HG02884 (cell line): Measurements from ENCODE around the gene RAPGEF3.

Source experiments
- ATAC-seq: cut with Tn5 transposase; IDR thresholded peaks from one replicate; pipeline ENCODE4 v1.9.1; 2021; ENCODE audit warnings: mild to moderate bottlenecking, moderate library complexity; ENCODE audit not compliant: unreplicated experiment

RAPGEF3 gene

DNA sequence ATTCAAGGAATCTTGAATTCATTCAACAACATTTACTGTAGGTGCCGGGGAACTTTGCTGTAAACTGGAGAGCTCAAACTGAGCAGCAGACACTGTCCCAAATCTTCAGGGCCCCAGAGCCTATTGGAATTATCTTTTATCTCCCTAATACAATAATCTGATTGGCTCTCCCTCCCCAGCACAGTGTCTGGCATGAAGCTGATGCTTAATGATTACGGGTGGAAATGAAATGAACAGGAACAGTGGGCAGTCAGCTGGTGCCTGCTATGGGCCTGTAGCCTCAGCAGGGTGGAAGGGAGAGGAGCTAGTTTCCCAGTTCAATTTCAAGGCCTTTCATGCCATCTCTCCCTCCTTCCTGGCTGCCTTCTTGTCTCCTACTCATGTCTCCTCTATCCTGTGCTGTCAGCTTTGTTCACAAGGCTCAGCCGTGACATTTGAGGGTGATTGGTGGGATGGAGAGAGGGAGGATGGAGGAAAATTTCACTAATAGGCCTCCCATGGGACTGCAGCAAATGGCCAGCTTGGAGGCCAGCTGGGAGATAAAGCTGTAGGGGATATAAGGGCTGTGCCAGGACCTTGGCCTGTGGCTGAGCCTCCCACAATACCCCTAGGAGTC lies 4.3 kb upstream of the RAPGEF3 start:
- ATAC-seq: no peak

DNA sequence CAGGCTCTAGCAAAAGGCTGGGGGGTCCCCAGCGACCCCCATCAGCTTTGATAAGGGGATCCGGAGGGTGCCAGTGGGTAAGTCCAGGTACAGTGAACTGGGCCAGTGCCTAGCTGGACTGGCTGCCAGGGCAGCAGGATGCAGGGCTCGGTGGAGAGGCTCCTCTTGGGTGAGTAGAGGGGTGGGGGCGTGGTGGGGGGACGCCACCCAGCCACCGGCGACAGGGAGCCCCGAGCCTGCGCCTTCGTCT lies 171 bp downstream of the RAPGEF3 start:
- ATAC-seq: no peak

DNA sequence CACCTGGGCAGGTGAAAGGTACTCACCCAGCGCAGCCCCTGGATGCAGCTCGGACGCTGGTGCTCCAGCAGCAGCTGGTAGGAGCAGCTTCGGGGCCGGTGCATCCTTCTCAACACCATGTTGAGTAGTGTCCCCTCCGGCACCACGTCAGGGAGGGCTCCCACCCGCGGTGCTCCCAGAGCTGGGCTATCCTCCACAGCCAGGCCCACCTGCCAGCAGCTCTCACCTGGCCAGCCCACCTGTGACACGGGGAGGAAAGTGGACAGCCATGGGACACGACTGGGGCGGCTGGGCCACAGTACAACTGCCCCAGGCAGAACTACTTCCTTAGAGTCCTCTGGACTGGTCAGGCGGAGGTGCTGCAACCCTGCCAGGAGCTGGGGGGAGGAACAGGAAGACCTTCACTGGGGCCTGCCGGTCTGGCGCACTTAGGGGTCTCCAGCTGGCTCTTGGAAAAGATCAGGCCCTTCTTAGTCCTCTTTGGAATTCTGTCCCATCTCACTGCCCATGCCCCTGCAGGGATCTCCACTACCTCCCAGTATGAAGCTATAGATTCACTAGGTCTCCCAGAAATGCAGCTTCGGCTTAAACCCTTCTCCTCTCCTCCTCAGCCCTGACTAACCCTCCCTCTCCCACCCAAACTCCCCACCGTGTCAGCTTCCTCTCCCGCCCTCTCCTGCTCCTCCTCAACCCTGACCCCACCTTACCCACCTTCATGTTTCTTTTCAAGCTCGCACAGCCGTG lies 668 bp downstream of the RAPGEF3 start:
- ATAC-seq: no peak

DNA sequence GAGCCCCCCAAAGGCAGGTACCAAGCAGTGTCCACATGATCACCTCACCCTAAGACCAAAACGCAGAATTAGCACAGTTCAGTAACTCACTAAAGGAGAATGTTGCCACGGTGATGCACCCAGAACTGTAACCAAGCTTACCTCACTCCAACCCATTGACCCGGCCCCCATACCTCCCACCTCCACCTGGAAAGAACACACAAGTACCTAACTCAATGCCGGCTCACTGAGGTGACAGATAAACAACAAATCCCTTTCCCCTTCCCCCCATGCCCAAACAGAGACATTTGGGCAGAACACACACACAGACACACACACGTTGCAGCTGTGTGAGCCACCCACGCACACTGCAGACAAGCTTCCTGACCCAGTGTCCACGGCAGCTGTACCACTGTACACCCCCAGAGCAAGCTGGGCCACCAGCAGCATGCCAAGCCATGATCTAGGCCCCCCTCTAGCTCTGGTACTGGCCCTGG lies 1.3 kb downstream of the RAPGEF3 start:
- no peak for ATAC-seq

DNA sequence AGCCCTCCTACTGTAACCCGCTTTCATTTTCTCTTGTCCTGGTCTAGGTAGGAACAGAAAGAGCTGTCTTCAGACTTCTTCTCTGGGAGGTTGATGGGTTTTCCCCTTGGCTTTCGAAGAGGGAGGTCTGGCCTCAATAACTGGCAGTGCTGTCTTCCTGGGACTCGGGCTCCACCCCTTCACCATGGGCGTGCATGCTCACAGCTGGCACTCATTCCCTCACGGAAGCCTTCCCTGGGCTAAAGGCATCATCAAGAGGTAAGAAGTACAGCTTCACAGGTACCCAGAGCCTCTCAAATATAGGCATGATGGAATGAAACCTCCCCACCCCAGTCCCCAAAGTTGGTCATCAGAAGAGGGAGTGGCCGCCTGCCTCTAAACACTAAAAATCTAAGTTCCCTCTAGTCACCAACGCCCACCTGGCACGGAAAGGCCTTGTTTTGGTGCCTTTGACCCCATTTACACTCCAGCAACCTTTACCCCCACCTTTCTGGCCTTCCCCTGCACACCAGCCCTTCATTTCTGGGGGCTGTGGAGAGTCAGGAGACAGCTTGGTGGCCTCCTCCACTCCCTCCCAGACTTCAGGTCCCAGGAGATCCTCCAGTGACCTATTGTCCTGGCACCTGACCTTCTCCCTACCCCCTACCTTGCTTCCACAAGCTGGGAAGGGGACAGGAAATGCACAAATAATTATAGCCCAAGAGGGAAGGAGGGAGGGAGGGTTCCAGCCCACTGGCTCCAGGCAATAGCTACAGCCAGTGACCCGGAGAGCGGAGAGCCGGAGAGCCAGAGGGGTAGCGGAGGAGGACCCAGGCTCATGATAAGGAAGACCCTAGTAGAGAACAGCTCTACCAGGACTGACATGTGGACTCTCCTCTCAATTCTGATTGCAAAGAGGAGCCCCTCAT lies 2.8 kb downstream of the RAPGEF3 start:
- ATAC-seq: peak; percentile 68

DNA sequence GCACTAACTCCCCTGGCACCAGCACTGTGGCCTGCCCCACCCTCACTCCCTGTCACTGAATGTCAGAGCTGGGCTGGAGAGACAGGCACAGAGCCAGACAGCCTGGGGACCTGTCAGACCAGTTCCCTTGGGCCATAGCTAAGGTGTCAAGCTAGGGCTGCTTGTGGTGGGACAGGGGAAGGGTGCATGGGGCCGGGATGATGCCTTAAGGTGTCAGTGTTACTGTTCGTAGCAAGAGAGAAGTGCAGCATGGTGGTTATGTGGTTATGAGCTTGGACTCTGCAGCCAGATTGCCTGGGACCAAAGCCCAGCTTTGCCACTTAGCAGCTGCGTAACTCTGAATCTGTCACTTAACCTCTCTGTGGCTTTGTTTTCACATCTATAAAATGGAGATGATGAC lies 3.8 kb downstream of the RAPGEF3 start:
- ATAC-seq: peak; percentile 2

DNA sequence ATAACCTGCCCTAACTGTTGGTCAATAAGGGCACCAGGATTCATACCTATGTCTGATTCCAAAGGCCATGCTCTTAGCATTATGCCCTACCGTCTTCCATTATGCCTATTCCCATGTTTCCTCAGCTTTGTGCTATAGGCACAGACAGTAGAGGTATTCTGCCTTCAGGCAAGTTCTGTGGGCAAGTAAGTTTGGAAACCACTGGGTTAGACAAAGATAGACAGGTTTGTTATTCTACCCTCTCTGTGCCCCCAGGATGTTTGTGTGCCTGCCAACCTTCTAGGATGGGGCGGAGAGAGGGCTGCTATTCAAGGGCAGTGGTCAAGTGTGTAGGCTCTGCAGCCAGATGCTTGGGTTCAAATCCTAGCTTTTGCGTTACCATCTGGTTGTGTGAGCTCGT lies 4.6 kb downstream of the RAPGEF3 start:
- ATAC-seq: no peak

DNA sequence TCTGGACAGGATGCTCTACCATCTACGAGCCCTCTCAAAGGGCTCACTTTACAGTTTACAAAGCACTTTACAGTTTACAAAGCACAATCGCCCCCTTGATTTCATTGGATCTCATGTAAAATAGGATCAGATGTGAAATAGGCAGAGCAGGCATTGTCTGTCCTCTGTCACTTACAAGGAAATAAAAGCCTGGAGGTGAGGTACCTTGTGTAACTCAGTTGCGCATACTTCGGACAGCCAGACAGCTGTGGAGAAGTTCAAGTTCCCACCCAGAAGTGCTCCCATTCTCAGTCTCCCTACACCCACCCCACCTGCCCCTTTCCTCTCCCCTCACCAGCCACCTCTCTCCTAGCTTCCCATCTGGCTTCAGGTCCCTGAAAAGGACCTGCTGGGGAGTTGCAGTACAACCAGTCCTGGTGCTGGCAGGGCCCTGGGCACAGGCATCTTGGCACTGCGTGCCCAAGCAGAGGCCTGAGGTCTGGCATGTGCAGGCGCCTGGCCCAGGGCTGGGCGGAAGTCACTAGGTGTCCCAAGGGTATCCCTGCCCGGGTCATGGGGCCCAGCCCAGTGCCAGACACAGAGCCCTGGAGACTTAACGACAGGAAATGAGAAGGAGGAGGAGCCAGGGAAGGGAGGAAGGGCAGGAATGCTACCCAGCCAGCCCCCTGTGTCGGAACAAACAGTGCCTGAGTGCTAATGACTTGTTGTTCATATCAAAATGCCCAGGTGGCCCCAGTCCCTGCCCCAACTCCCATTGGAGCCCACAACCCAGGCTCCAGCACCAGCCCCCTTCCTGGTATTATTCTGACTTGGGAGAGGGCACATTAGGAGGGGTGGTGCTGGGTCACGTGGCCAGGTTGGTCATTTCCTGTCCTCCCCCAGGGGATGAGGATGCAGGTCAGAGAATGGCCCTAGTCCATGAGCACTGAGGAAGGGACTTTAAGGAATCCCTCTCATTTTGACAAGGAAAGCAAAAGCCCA lies 5.4 kb downstream of the RAPGEF3 start:
- no peak for ATAC-seq

DNA sequence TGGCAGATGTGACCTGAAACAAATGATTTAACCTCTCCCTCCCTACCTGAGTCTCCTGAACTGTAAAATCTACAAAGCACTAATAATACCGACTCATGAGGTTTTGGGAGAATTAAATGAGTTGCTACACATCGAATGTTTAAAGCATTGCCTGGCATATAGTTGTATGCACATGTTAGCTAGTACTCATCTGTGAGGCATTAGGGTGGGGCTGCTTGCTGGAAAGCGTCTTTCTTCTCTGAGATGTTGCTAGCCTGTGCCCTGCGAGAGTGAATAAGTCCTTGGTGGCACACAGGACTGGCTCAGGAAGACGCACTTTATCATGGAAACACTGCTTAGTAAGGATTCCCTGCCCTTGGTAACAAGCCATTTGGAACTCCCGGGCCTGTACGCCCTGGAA lies 6.1 kb downstream of the RAPGEF3 start:
- no peak for ATAC-seq

DNA sequence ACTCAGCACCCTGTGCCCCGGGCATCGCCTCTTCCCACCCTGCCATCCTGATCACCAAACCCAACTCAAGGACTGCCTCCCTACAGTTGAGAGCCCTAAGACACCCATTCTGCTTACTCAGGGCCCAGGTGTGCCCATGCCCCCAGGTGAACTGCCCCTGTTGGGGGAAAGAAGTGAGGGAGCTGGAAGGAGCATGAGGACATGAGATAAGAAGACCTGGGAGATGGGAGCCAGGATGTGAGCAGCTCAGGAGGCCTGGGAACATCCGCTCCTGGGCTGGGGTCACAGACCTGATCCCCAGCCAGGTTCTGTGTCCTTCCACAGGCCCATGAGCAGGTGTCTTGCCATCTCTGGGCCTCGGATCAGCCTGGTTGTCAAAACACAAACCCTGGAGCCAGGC lies 6.6 kb downstream of the RAPGEF3 start:
- ATAC-seq: no peak

DNA sequence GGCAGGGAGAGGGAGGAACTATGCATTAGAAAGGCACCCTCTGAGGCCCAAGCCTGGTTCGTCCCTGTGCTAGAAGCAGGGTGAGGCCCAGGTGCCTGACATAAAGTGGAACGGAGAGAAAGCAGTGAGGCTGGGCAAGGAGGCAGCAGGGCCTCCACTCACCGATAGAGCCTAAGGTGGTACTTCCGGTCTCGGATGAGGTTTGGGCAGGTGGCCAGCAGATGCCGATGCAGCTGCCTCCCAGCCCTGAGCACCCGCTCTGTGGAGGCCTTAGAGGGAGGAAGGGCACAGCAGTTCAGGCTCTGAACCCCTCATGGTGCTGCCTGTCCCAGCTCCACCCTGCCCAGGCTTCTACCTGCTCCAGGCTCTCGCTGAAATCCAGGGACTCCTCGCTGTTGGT lies 7.1 kb downstream of the RAPGEF3 start:
- ATAC-seq: no peak

DNA sequence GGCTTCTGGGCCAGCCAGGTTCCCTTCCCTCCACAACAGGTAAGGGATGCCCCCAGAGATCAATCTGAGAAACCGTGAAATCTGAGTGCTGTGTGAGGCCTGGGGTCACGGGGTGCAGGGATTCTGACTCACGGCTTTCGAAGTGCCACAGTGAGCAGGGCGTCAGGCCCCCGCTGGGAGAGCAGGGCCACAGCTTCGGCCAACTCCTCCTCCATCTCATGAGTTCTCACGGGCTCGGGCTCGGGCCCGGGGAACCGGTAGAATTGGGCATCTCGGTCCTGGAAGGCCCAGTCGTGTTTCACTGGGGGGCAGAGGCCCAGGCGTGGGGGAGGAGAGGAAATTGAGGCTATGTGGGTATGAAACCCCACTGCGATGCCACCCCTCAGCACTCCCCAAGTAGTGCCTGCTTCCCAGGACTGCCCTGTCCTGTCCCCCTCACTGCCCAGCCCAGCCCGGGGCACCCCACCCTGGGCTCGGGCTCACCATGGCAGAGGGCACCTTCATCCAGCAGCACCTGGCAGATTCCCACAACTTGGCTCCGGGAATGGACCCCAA lies 7.7 kb downstream of the RAPGEF3 start:
- no peak for ATAC-seq

DNA sequence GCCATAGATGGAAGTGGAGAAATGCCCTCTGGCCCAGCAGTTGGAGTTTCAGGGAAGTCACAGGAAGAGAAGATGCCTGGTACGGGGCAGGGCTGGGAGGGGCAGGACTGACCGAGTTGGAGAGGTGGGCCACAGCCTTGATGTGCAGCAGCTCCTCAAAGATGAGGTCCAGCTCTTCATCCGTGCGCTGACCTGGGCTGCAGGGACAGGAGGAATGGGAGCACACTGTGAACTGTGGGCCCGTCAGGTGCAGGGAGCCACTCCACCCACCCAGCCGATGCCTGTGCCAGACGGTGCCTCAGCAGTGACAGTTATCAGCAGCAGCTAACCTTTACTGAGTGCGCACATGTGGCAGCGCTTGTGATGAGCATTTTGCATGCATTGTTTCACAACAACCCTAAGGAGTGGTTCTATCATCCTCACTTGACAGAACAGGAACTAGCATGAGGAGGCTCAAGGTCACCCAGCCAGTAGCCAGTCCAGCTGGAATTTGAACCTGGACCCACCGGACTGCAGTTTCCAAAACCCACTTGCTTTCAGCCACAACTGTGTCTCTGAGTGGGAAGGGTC lies 8.4 kb downstream of the RAPGEF3 start:
- ATAC-seq: no peak

DNA sequence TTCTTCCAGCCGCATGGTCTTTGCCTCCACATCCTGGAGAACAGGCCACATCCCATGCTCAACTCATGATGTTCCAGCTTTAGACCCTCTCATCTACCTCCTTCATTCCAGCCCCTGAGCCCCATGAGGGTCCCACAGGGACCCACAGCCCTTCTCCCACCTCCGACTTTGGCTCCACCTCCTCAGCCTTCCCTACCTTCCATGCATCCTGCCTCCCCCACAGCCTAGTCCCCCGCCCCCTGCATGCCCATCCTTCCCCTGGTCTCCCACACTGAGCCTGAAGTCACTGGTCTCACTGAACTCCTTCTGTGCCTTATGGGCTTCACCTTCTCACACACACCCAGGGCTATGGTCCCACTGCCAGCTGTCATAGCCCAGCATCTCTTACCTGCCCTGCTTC lies 9.8 kb downstream of the RAPGEF3 start:
- no peak for ATAC-seq

DNA sequence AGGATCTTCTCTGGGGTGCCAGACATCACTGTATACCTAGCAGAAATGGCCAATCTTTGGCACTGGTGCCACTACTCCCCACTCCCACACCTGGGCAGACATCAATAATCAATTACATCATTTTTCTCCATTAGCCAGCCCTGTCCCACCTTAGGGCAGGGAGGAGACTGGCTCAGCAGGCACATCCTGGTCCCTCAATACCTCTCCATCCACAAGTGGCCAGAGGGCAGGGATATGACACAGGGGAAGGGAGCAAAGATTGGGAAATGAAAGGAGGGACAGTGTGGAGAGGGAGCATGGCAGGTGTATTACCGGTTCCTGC lies 10.2 kb downstream of the RAPGEF3 start:
- ATAC-seq: no peak

DNA sequence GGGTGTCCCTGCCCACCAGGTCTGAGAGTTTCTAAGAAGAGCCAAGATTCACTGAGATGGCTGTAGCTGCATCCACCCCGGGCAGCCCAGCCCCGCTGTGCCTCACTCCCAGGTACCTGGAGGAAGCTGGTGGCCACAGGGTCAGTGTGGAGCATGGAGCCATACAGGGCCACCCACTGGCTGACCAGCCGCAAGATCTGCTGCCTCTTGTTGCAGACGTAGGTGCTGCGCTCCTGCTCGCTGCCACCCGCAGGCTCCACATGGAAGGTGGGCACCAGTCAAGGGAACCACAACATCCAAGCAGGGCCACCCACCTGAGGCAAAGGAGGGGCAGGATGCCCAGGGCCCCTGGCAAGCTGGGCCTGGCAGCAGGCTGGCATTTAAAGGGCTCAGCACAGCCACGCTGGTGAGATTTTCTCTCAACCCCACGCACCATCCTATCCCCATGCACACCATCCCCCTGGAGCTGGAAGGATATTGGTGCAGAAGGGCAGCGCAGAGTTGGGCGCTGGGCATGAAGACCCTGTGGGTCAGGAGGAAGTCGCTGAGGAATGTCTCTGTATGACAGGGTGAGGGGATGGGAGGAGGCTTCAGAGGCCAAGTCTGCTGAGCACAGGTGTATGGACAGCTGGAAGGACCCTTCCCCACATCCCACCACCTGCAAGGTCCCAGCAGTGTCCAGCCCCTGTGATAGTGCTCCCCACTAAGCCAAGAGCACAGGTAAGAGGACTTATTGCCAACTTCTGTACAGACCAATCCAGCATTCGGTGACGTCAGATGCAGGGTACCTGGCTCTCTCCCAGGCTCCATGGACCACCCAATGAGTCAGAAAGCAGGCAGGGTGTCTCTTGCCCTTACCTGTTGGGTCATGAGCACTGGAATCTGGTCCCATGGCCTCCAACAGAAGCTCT lies 10.8 kb downstream of the RAPGEF3 start:
- no peak for ATAC-seq

DNA sequence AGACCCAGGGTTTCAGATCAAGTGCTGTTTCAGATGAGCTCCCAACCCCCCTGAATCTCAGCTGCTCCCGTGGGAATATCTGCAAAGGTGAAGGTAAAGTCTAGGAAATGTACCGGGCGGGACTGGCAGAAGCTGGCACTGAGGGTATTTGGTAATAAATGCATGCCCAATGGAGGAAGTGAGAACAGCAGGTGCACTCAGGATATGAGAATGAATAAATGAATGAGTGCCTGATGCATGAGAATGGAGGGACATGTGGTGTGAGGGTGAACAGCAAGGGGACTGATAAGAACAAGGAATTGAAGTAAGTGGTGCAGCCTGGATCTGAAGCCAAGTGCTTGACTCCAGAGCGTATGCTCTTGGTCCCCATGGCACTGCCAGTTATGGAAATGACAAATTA lies 11.6 kb downstream of the RAPGEF3 start:
- no peak for ATAC-seq

DNA sequence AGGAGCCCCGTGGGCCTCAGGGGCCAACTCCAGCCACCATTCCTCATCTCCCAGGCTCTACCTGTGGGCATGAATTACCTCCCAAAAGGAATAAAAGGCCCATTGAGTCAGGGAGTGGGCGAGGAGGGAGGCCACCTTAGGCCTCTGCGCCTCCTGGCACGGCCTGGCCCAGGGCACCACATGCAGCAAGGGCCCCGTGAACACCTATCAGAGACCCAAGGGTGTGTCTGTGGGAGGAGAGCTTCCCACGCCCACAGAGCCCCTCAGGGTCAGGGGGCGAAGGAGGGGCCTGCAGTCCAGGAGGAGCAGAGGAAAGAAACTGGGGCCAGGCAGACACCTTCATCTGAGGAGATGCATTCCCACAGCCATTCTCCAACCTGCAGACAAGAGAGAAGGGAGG lies 12.2 kb downstream of the RAPGEF3 start:
- no peak for ATAC-seq

DNA sequence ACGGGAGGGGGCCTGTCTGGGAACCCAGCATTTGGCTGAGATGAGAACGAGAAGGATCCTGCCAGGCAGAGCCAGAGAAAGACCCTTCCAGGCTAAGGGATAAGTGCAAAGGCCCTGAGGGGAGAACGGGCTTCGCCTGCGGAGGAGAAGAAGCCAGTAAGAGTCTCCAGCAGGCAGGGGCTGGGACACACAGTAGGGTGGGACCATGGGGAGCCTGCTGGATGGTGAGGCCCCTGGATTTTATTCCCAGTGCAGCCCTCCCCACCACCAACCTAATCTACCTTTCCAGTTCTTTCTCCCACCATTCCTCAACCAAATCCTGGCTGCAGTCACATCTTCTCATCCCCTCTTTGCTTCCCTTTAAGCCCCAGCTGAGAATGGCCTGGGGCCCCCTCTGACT lies 12.6 kb downstream of the RAPGEF3 start:
- no peak for ATAC-seq
